Neural cell (in vitro differentiated cells): Measurements from ENCODE around the gene OGDH. TPM values are rescaled to one million over a fixed set of nuclear protein-coding genes. Genes with fewer than 3 reads are reported as not detected.

Experiments used
- H2AFZ ChIP-seq: fragments of 200-600, 300-800 bp; sonication (generic), shearing (Covaris generic); 2 replicates; pipeline ENCODE4 v1.6.0; 2014; ENCODE audit warnings: low read depth, mild to moderate bottlenecking, antibody characterized with exemption, low read length, moderate library complexity
- H3F3A ChIP-seq: fragments of 200-600 bp; shearing (Covaris generic); 2 replicates; pipeline ENCODE4 v1.6.1; 2016; ENCODE audit warnings: mild to moderate bottlenecking, moderate library complexity, mixed read lengths, antibody characterized with exemption, low read length; ENCODE audit not compliant: insufficient read depth, poor library complexity, severe bottlenecking
- H3K27ac ChIP-seq: fragments of 200-600, 300-800 bp; sonication (generic), shearing (Covaris generic); 2 replicates; pipeline ENCODE4 v1.5.1; 2014; ENCODE audit warnings: mild to moderate bottlenecking, low read length, moderate library complexity
- H3K27me3 ChIP-seq: fragments of 300-800, 200-600 bp; sonication (generic), shearing (Covaris generic); 2 replicates; pipeline ENCODE4 v1.6.0; 2014; ENCODE audit warnings: mild to moderate bottlenecking, low read depth, low read length, moderate library complexity; ENCODE audit not compliant: insufficient read depth
- H3K36me3 ChIP-seq: fragments of 300-800, 200-600 bp; sonication (generic), shearing (Covaris generic); 2 replicates; pipeline ENCODE4 v1.5.1; 2014; ENCODE audit warnings: mild to moderate bottlenecking, antibody characterized with exemption, low read length, moderate library complexity; ENCODE audit not compliant: insufficient read depth
- H3K4me2 ChIP-seq: fragments of 300-800, 200-600 bp; sonication (generic), shearing (Covaris generic); 2 replicates; pipeline ENCODE4 v1.6.0; 2014; ENCODE audit warnings: mild to moderate bottlenecking, low read length
- H3K4me3 ChIP-seq: fragments of 300-800, 200-600 bp; sonication (generic), shearing (Covaris generic); 2 replicates; pipeline ENCODE4 v1.5.1; 2014; ENCODE audit warnings: mild to moderate bottlenecking, low read length, moderate library complexity
- H3K79me2 ChIP-seq: fragments of 200-600 bp; shearing (Covaris generic); replicated peaks from 2 replicates; pipeline ENCODE4 v1.6.0; 2014; ENCODE audit warnings: mild to moderate bottlenecking, low read length, moderate library complexity; ENCODE audit not compliant: insufficient read depth
- H3K9ac ChIP-seq: fragments of 300-800, 200-600 bp; sonication (generic), shearing (Covaris generic); 2 replicates; pipeline ENCODE4 v1.6.1; 2016; ENCODE audit warnings: mild to moderate bottlenecking, low read length, mixed read lengths
- H3K9me2 ChIP-seq: fragments of 200-600 bp; shearing (Covaris generic); 2 replicates; pipeline ENCODE4 v1.6.1; 2016; ENCODE audit warnings: mild to moderate bottlenecking, low read length, mixed read lengths; ENCODE audit not compliant: insufficient read depth
- H3K9me3 ChIP-seq: fragments of 200-600, 300-800 bp; sonication (generic), shearing (Covaris generic); 2 replicates; pipeline ENCODE4 v1.6.1; 2016; ENCODE audit warnings: mild to moderate bottlenecking, mixed run types, low read length, moderate library complexity, mixed read lengths
- H4K20me1 ChIP-seq: fragments of 200-600 bp; shearing (Covaris generic); 2 replicates; pipeline ENCODE4 v1.6.1; 2016; ENCODE audit warnings: mild to moderate bottlenecking, mixed run types; ENCODE audit not compliant: insufficient read depth
- CTCF ChIP-seq: fragments of 450-650 bp; IDR thresholded peaks from 2 replicates; pipeline ENCODE4 v1.5.1; 2014; ENCODE audit warnings: antibody characterized with exemption, mild to moderate bottlenecking, moderate library complexity; ENCODE audit not compliant: poor library complexity, severe bottlenecking
- EP300 ChIP-seq: fragments of 450-650 bp; conservative IDR thresholded peaks from 2 replicates; pipeline ENCODE4 v1.6.1; 2014; ENCODE audit warnings: antibody characterized with exemption, mild to moderate bottlenecking, moderate library complexity; ENCODE audit not compliant: poor library complexity, severe bottlenecking
- EZH2 ChIP-seq: fragments of 200-600, 300-800 bp; shearing (Covaris generic), sonication (generic); IDR thresholded peaks from 2 replicates; pipeline ENCODE4 v1.6.1; 2014; ENCODE audit warnings: antibody characterized with exemption, low read length, borderline replicate concordance, mild to moderate bottlenecking; ENCODE audit not compliant: insufficient read depth, poor library complexity, severe bottlenecking
- MXI1 ChIP-seq: fragments of 450-650 bp; conservative IDR thresholded peaks from 2 replicates; pipeline ENCODE4 v1.6.1; 2014; ENCODE audit warnings: antibody characterized with exemption, mild to moderate bottlenecking; ENCODE audit not compliant: poor library complexity, severe bottlenecking
- POLR2AphosphoS5 ChIP-seq: IDR thresholded peaks from 2 replicates; pipeline ENCODE4 v1.6.1; 2012
- RAD21 ChIP-seq: fragments of 450-650 bp; conservative IDR thresholded peaks from 2 replicates; pipeline ENCODE4 v1.6.1; 2014; ENCODE audit warnings: antibody characterized with exemption, mild to moderate bottlenecking, moderate library complexity
- REST ChIP-seq: IDR thresholded peaks from 2 replicates; pipeline ENCODE4 v1.6.1; 2012; ENCODE audit warnings: borderline replicate concordance
- SMC3 ChIP-seq: fragments of 450-650 bp; conservative IDR thresholded peaks from 2 replicates; pipeline ENCODE4 v1.6.1; 2014; ENCODE audit warnings: antibody characterized with exemption, mild to moderate bottlenecking, moderate library complexity; ENCODE audit not compliant: poor library complexity
- TAF1 ChIP-seq: IDR thresholded peaks from 2 replicates; pipeline ENCODE4 v1.6.1; 2012; ENCODE audit warnings: low read depth
- polyA plus RNA-seq: library from polyadenylated mRNA; depleted of rRNA; stranded (reverse); fragments of >200 nt; gene quantifications from 2 replicates; pipeline ENCODE4 v1.2.3, GENCODE V29; 2014

Gene OGDH
- polyA plus RNA-seq, 1 donor from 2014 or later, result 16.9 TPM

GRCh38 chr7:44736896-44737295, 130.5 kb downstream of the OGDH start:
- Histone ChIP-seq H3F3A (no peaks in the 10 kb centered on the region), H3K9me3 (no peaks in the 10 kb centered on the region), H3K27ac (no peak overlapping the region), H4K20me1 (no peaks in the 10 kb centered on the region), H3K4me3 (no peak overlapping the region), H3K36me3 (no peaks in the 10 kb centered on the region), H3K9ac (no peak overlapping the region), H3K27me3 (no peaks in the 10 kb centered on the region), H2AFZ (no peak overlapping the region), H3K4me2 (no peak overlapping the region), H3K9me2 (no peaks in the 10 kb centered on the region), H3K79me2 (no peaks in the 10 kb centered on the region)
- no peak for TF ChIP-seq POLR2AphosphoS5
- TF ChIP-seq EP300, result no peak
- no peak for TF ChIP-seq REST
- TF ChIP-seq SMC3, result no peak
- TF ChIP-seq CTCF, result no peak
- no peak for TF ChIP-seq MXI1
- no peak for TF ChIP-seq EZH2
- no peak for TF ChIP-seq TAF1
- no peak for TF ChIP-seq RAD21

GRCh38 chr7:44738051-44738723, 131.8 kb downstream of the OGDH start:
- Histone ChIP-seq H3K27ac (no peak overlapping the region), H4K20me1 (no peaks in the 10 kb centered on the region), H3K9me2 (no peaks in the 10 kb centered on the region), H3K9ac (no peak overlapping the region), H2AFZ (no peak overlapping the region), H3K9me3 (no peaks in the 10 kb centered on the region), H3F3A (no peaks in the 10 kb centered on the region), H3K36me3 (no peaks in the 10 kb centered on the region), H3K4me3 (no peak overlapping the region), H3K79me2 (no peaks in the 10 kb centered on the region), H3K27me3 (no peaks in the 10 kb centered on the region), H3K4me2 (no peak overlapping the region)
- TF ChIP-seq REST, result no peak
- TF ChIP-seq RAD21, result no peak
- no peak for TF ChIP-seq CTCF
- TF ChIP-seq MXI1, result no peak
- TF ChIP-seq TAF1, result no peak
- TF ChIP-seq SMC3, result no peak
- no peak for TF ChIP-seq POLR2AphosphoS5
- no peak for TF ChIP-seq EZH2
- no peak for TF ChIP-seq EP300
